ENCODE results near the gene ACOT4. TPM values are rescaled to one million over a fixed set of nuclear protein-coding genes. Genes with fewer than 3 reads are reported as not detected.
A peak's percentile ranks its signal among the peaks of the same experiment; 100 is the strongest.
"Not testable (repeated sequence)": the region's sequence is repeated elsewhere in the genome, so short reads cannot be mapped to it uniquely, and the experiment has no call there.

The ACOT4 gene
- total RNA-seq, 1 donor from 2014 or later: 0.77 TPM

- TF ChIP-seq CTCF (IDR thresholded peaks at IDR 0.05; ENCODE audit: borderline replicate concordance): peak; percentile 90
- no peaks in the 10 kb centered on the region for H3K9me3 ChIP-seq (replicated peaks)
- H3K4me1 ChIP-seq: peaks cover 18% of the 10 kb centered on the region
- peak overlapping the region; percentile 76 for H3K4me3 ChIP-seq
- intact Hi-C loops (cut with micrococcal nuclease): loop anchor here (10.0 kb wide), 1 partner anchor 129 kb away; no protein-coding TSS in a partner anchor
- DNase-seq: peak; percentile 37
- H3K27ac ChIP-seq (replicated peaks): peak overlapping the region; percentile 75
- no peaks in the 10 kb centered on the region for H3K36me3 ChIP-seq
- H3K27me3 ChIP-seq (ENCODE audit: low read depth): no peaks in the 10 kb centered on the region
Observed at GRCh38 chr14:73633116-73634010, 41.7 kb downstream of the ACOT4 start.

- peak; percentile 37 for TF ChIP-seq CTCF (IDR thresholded peaks at IDR 0.05; ENCODE audit: borderline replicate concordance)
- Histone ChIP-seq H3K27ac (replicated peaks) (peak overlapping the region; percentile 75), H3K9me3 (replicated peaks) (no peaks in the 10 kb centered on the region), H3K36me3 (no peaks in the 10 kb centered on the region), H3K4me3 (peak overlapping the region; percentile 76), H3K4me1 (peaks cover 18% of the 10 kb centered on the region), H3K27me3 (ENCODE audit: low read depth) (no peaks in the 10 kb centered on the region)
- peak; percentile 38 for DNase-seq
- intact Hi-C loops (cut with micrococcal nuclease): loop anchor here (10.0 kb wide), 1 partner anchor 129 kb away; no protein-coding TSS in a partner anchor
Observed at GRCh38 chr14:73634011-73634833, 42.5 kb downstream of the ACOT4 start.

GRCh38 chr14:73636355-73636754 is 44.7 kb downstream of the ACOT4 start:
- intact Hi-C loops (cut with micrococcal nuclease): loop anchor here (10.0 kb wide), 1 partner anchor 132 kb away; no protein-coding TSS in a partner anchor
- not testable (repeated sequence) for DNase-seq; H3K27me3 ChIP-seq (ENCODE audit: low read depth); H3K27ac ChIP-seq (replicated peaks); H3K9me3 ChIP-seq (replicated peaks); H3K4me3 ChIP-seq; H3K36me3 ChIP-seq
- peaks cover 18% of the 10 kb centered on the region for H3K4me1 ChIP-seq

- no peaks in the 10 kb centered on the region for H3K36me3 ChIP-seq
- H3K9me3 ChIP-seq (replicated peaks): no peaks in the 10 kb centered on the region
- no peak overlapping the region for H3K4me3 ChIP-seq
- no peak for DNase-seq
- no peaks in the 10 kb centered on the region for H3K27me3 ChIP-seq (ENCODE audit: low read depth)
- intact Hi-C loops (cut with micrococcal nuclease): loop anchor here (10.0 kb wide), 1 partner anchor 133 kb away; no protein-coding TSS in a partner anchor
- TF ChIP-seq CTCF (IDR thresholded peaks at IDR 0.05; ENCODE audit: borderline replicate concordance): no peak
- H3K4me1 ChIP-seq: peaks cover 18% of the 10 kb centered on the region
- H3K27ac ChIP-seq (replicated peaks): no peak overlapping the region
Observed at GRCh38 chr14:73637830-73638229, 46.2 kb downstream of the ACOT4 start.

- Histone ChIP-seq H3K27me3 (ENCODE audit: low read depth) (no peaks in the 10 kb centered on the region), H3K4me3 (no peak overlapping the region), H3K27ac (replicated peaks) (no peak overlapping the region), H3K36me3 (no peaks in the 10 kb centered on the region), H3K9me3 (replicated peaks) (no peaks in the 10 kb centered on the region), H3K4me1 (peaks cover 17% of the 10 kb centered on the region)
- TF ChIP-seq CTCF (IDR thresholded peaks at IDR 0.05; ENCODE audit: borderline replicate concordance): no peak
- intact Hi-C loops (cut with micrococcal nuclease): no loop called here
- DNase-seq: no peak
Observed at GRCh38 chr14:73640796-73641365, 49.2 kb downstream of the ACOT4 start.

All from left ventricle myocardium inferior (tissue), 1 donor.